ENCODE measurements around the gene MZF1. TPM values are rescaled to one million over a fixed set of nuclear protein-coding genes. Genes with fewer than 3 reads are reported as not detected.

The MZF1 gene
- total RNA-seq, 1 donor from 2014 or later: 22.3 TPM

DNA sequence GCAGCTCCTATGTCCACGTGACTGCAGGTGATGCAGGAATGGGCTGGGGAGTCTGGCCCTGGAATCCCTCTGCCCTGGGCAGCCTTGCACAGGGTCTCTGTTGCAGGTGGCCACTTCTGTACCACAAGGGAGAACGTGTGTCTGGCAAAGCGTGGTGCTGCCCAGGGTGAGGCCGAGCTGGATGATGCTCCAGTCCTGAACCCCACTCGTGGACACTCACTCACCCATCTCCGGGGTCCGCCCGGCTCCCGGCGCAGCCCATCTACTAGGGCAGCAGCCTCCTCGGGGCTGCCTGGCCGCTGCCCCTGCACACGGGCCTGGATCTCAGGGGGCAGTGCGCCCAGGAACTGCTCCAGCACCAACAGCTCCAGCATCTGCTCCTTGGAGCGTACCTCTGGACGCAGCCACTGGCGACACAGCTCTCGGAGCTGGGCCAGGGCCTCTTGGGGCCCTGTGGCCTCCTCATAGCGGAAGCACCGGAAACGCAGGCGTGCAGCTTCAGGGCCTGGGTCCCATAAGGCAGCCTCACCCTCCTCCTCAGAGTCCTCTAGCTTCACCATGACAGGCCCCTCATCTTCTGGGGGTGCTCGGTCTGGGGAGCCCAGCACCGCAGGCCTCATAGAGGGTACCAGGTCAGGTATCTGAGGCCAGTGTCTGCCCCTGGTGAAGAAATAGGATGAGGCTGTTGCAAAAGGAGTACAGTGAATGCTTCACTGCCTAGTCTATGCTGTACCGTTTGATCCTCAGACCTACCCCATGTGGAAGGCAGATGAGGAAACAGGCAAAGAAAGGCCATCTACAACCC, 2.2 kb downstream of the MZF1 start:
- no peak for DNase-seq (ENCODE audit: low read depth)

DNA sequence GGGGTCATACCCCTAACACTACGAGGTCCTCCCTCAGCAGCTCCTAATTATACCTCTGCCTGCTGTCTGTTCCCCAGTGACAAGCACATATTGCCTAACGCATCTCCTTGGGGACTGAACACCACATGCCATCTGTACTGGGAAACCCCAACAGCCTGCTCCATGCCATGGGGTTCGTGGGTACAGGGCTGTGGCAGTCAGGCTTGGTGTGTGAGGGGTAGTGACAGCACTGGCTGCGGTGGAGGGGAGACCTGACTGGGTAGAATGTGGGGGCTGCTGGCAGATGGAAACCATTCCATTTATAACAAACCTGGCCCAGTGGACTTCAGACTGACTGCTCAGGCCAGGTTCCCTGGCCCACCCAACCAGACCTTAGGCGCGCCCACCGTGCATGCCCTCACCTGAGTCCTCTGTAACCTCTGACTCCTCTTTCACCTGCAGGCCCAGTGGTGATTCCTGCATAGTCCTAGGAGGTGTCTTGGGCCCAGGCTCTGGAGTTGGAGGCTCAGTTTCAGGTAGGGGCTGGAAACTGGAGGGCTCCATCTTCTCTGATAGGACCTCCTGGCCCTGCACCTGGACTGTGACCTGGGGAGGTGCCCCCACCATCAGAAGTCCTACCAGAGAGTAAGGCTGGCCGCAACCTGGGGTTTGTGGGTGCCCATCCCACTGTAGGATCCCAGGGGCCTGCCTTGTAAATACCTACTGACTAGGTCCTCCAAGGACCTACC, 3.0 kb downstream of the MZF1 start:
- no peak for DNase-seq (ENCODE audit: low read depth)

DNA sequence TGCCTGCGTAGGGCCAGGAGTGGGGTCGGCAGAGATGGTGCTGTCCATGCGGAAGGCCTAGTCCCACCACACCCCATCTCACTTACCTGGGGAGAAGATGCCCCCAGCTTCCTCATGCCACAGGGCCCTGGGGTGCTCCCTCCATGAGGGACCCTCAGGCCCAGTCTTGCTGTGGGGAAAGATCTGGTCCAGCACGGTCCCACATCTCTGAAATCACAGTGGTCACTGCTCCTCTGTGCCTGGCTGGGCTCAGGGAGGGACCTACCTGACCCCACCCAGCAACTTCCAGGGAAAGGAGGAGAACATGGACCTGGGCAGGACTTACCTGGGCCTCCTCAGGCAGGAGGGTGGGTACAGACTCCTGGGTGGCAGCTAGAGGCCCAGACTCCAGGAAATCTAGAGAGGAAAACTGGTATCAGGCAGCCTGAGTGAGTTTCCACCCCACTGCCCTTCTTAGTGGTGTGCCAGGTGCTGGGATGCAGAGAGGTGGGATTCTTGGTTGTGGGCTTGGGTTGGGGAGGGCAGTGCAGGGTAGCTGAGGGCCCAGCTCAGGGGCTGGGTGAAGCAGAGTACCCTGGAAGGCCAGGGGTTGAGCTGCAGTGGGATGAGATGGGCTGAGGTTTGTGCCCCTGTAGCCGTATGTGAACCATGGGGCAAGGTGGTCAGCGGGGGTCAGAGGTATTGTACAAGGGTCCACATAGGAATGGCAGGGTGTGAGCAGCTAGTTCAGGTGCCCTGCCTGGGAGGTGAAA, 3.8 kb downstream of the MZF1 start:
- DNase-seq (ENCODE audit: low read depth): no peak

DNA sequence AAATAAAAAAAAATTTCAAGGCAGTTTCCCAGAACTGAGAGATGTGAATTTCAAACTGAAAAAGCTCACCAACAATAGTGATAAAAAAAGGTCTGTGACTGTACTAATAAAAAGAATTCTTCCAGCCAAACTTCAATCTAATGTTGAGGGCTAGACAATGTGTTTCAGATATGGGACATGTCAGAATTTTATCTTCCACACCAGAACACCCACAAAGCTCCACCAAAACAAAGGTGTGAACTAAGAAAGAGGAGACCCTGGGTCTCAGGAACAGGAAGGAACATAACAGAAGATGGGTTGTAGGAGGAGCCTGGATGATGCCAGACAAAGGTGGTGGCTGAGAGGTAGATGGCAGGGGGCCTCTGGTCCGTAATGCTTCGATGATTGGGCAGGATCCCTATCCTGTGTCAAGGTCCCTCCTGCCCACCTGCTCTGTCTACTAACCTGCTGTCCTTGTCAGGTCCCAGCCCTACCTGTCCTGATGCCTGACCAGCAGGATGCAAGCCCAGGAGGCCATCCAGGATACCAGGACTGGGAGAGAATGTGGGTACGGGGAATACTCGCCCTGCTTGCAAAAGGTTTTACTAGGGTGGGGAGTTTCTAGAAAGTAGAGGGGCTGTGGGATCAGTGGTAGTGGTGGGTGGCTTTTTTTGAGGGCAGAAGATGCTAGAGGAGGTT, 4.5 kb downstream of the MZF1 start:
- DNase-seq (ENCODE audit: low read depth): no peak

DNA sequence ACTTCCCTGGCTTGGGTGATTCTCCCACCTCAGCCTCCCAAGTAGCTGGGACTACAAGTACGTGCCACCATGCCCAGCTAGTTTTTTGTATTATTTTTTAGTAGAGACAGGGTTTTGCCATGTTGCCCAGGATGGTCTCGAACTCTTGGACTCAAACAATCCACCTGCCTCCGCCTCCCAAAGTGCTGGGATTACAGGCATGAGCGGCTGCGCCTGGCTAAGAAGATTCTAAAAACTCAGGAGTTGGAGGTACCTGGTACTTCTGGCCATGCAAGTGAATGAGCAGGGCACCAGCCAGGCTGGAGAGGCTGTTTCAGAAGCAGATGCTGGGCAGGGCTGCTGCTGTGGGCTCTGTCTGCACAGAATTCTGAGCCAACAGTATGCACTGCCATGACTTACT, 6.1 kb downstream of the MZF1 start:
- DNase-seq (ENCODE audit: low read depth): no peak

DNA sequence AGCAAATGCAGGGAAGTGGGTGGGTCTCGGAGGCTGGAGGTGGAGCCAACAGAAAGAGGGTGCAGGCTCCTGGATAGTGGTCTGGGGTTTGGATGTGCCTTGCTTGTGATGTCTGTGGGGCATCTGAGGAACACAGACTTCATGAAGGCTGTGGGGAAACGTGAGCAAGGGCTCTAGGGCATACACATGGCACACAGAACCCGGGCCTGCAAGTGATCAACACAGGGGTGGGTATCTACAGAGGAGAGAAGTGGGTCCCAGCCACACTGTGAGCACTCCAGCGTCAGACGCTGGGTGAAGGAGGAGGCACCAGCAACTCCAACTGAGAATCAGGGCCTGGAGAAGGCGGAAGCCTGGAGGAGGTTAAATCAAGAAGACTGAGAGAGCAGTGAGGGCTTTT, 9.3 kb downstream of the MZF1 start:
- DNase-seq (ENCODE audit: low read depth): no peak

DNA sequence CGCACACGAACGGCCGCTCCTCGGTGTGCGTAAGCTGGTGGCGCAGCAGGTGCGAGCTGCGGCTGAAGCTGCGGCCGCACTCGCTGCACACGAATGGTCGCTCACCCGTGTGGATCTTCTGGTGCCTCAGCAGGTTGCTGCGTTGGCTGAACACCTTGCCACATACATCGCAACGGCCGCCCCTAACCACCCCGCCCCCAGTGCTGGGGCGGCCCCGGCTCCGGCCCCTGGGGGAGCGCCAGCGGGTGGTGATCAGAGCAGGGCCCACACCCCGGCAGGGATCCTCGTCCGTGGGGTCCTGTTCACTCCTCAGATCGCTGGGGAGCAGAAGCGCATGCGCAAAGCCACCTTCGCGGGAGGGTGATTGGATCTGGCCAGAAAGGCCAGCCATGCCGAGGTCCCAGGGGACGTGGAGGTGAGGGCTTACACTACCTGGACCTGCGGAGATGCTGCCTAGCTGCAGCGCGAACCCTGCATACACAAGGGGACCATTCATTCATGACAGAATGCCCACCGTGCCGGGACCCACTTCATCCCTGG, 10.0 kb downstream of the MZF1 start:
- no peak for DNase-seq (ENCODE audit: low read depth)

DNA sequence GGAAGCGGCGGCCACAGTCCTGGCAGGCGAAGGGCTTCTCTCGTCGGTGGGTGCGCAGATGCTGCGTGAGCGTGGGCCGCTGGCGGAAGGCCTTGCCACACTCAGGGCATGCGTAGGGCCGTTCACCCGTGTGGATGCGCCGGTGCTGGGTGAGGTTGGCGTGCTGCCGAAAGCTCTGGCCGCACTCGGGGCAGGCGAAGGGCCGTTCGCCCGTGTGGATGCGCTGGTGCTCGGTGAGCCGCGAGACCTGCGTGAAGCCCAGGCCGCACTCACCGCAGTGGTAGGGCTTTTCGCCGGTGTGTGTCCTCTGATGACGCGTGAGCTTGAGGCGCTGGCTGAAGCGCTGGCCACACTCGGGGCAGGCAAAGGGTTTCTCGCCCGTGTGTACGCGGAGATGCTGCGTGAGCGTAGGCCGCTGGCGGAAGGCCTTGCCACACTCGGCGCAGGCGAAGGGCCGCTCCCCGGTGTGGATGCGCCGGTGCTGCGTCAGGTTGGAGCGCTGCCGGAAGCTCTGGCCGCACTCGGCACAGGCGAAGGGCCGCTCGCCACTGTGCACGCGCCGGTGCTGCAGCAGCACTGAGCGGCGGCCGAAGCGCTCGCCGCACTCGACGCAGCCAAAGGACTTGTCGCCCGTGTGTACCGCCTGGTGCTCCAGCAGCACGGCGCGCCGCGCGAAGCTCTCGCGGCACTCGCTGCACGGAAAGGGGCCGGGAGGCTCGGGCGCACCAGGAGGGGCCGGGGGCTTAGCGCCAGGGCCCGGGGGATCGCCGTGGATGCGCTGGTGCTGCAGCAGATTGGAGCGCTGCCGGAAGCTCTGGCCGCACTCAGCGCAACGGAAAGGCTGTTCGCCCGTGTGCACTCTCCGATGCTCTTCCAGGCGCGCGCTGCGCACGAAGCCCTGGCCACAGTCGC, 10.8 kb downstream of the MZF1 start:
- DNase-seq (ENCODE audit: low read depth): no peak

DNA sequence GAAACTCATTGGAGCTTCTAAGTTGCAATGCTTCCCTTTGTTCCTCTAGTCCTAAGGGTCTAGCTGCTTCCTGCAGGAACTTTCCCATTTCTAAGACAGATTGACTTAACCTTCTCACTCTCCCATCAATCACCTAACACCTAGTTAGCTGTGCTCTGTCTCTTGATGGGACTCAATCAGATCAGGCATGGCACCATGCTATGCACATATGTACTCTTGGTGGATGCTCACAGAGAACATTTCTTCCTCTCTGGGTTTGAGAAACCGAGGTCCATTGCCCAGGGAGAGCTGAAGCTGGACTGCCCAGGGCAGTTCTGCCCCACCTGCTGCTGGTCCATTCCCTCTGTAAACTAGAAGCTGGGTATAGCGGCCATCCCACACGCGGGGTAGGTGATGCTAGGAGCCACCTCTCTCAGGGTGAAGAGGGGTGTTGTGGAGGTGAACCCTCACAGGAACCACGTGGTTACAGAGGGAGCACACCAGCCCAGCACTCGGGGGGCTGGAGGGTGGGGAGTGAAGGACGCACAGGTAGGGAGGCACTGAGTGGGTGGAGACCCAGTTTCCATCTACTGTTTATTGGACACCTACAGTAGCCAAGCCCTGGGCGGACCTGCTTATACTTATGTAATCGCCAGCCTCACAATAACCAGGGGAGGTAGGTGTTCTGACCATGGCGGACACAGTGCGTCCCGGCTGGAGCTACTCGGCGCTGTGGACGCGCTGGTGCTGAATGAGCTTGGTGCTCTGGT, 11.6 kb downstream of the MZF1 start:
- no peak for DNase-seq (ENCODE audit: low read depth)

DNA sequence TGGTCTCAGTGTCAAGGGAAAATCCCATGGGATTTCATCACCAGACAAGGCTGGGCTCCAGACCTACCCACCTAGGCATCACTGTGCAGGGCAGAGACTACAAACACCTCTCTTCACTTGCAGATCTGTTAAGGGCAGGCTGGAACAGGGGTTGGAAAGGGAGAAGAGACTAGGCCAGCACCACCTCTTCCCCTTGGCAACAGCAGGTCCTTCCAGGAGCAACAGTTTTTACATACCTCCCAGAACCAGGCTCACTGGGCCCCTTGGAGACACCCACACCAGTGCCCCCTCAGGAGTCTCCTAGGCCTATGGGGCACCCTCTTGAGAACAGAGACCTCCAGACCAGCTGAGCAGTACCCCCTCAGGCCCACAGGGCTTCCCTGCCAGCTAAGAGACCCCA, 12.2 kb downstream of the MZF1 start:
- DNase-seq (ENCODE audit: low read depth): no peak

DNA sequence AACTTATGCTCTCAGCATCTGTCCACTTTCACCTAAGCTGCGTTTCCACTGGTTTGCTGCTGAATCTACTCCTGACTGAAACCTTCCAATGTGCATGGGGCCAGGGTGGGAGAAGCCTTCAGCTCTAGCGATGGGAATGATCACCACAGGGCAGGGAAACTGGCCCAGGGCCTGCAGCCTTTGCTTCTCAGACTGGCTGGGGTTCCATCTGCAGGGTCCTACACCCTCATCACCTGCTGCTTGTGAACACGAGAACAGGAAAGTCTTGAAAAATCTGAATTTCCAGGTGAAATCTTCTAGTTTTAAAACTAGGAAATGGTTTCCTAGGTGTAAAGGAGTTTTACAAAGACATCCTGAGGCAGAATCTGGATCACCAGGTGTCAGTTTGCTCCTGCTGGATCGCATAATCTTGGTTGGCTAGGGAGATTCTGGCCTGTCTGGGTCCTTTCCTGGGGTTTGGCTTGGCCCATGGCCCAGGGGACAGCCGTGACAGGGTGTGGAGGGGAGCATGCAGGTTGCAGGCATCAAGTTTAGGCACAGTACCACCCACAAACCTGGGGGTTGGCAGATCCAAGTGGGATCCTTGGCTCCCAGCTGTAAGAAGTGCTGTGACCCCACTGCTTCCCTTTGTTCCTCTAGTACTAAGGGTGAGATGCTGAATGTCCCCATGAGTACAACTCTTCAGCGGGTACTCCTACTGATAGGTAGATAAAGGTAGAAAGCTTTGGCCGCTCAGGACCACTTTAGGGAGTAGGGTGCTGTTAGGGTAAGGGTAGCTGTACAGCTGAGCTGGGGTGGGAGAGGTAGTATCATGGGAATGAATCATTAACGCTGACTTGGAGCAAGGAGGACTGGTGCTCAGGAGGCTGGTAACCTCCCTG, 12.9 kb downstream of the MZF1 start:
- DNase-seq (ENCODE audit: low read depth): no peak

DNA sequence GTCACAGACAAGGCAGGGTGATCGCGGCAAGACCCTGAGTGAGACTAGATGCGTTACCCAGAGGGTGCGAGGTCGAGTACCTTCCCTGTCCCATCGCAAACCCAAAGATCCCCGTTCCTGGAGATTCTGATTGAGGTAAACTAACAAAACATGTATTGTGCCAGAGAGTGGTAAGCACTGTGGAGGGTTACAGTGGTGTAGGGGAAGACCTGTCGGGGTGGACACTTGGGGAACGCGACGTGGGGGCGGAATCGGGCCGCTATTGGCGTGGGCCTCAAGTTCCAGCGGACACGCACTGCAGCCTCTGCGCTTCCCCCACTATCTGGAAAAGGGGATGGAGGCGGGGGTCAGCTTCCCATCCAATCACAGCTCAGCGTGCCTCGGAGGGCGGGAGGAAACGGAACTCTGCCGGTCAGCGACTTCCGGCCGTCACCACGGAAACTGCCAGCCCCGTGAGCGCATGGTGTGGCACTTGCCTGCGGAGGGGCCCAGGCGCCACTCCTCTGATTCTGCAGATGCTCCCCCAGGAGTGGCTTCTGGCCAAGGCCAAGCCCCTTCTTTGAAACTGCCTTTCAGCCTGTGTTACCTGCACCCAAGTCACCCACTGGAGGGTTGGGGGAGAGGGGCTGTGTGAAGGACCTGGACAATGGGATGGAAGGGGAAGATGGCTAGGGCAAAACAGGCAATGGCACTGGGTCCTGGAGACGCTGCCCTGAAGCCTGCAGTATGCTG, 13.7 kb downstream of the MZF1 start:
- peak; percentile 96 for DNase-seq (ENCODE audit: low read depth)

DNA sequence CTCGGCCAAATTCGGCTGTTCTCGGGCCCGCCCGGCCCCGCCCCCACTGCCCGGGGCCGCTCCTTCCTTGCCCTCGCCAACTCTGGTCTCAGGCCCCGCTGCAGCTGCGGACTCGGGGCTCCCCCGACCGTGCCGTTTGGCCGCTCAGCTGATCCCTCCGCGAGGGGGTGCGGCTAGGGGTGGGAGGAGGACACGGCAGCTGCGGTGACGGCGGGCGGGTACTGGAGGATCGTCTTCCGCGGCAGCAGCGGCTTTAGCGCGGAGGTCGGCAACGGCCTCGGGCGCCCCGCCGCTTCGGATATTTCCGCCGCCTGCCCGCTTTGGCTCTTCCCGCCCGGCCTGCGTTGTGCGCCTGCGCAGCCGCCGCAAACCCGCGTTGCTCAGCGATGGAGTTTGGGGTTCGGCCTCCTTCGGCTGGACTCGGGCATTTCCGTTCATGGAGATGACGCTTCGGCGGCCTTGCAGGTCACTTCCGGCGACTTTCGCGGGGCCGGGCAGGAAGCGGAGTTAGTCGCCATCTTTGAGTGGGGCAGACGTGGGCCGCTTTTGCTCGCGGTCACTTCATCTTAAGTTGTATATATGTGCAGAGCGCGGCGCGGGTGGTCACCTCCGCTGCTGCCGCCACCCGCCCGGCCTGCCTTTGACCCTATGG, 14.4 kb downstream of the MZF1 start:
- peak; percentile 98 for DNase-seq (ENCODE audit: low read depth)

DNA sequence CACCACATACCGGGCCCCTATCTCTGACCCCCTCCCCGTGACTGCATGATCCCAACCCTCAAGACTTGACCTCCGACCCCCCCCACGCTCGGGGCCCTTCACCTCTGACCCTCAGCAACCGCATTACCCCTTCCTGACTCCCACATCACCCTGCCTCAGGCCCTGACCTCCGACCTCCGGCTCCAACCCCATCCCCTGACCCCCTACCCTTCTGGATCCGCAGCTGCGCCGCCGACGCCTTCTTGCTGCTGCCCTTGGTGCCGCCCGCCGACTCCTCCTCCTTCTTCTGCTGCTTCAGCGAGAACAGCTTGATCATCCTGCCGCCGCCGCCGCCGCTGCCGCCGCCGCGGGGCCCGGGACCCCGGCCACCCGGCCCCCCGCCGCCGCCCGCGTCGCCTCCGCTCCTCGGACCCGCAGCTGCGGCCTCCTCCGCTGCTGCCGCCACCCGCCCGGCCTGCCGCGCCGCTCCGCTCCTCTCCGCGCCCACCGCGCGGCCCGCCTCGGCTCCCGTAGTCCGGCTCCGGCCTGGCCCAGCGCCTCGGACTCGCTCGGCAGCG, 15.0 kb downstream of the MZF1 start, which contains the start of gene UBE2M:
Gene UBE2M, minus strand, starts transcription at position 546 of the 557 bp plus-strand sequence. Its CDS starts 230 bp downstream, at position 316.
- no peak for DNase-seq (ENCODE audit: low read depth)

DNA sequence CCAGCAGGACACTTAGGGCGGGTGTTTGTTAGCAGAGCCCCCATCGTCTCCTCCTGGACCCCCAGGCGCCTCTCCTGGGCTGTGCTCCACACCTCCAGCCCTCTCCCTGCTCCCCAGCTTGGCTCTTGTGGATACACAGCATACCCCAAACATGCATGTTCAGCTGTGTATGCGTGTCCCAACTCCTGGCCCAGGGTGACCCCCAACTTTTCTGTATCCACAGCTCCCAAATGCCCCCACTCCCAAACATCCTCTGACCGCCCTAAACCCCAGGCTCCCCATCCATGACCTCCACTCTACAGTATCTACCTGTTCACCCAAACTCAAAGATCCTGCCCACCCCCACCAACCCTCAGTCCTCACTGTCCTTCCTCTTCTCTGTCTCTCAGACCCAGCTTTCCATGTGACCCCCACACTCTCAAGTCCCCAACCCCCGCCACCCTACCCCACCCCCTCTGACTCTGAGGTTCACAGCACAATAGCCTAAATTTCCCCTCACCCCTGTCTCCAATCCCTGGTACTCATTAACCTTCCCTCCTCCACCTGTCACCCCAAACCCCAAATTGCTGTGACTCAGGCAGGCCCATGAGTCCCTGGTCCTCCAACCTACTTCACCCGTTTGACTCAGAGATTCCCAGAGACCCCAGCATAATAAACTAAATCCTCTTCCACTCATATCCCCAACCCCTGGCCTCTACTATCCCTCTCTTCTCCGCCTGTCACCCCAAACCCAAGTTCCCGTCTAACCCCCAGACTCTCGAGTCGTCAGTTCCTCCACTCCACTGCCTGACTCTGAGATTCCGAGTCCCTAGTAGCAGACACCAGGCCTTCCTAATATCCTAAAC, 15.7 kb downstream of the MZF1 start:
- no peak for DNase-seq (ENCODE audit: low read depth)

All from myocyte (in vitro differentiated cells).